GM15510 (cell line): ENCODE measurements around the gene UBTD2.

Source experiments
- POLR2A ChIP-seq: IDR thresholded peaks from 3 replicates; pipeline ENCODE4 v1.6.1; 2011; ENCODE audit warnings: borderline replicate concordance; ENCODE audit not compliant: insufficient read length; ENCODE audit errors: extremely low read depth

Gene UBTD2

DNA sequence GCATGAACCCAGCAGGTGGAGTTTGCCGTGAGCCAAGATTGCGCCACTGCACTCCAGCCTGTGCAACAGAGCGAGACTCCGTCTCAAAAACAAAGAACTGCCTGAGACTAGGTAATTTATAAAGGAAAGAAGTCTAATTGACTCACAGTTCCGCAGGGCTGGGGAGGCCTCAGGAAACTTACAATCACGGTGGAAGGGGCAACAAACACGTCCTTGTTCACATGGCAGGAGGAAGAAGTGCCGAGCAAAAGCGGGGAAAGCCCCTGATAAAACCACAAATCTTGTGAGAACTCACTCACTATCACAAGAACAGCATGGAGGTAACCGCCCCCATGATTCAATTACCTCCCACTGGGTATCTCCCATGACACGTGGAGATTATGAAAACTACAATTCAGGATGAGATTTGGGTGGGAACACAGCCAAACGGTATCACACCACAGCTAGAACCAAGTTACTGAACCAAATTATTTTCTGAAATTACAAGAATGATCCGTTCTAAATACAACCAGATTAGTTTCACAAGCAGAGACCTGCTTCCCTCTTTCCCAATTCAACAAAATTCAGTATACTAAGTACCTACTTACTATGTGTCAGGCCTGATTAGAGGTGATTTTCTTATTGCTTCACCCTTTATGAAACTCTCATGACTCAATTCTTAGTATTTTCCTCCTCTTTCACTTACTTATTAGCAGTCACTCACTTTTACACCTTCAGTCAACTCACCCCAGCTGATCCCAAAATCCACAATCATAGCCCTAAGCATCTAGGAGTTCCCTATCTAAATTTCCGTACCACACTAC is 8.4 kb downstream of the UBTD2 start:
- no peak for TF ChIP-seq POLR2A

- no peak for TF ChIP-seq POLR2A
These were observed 15.6 kb downstream of the UBTD2 start for GRCh38 chr5:172267943-172268342.

DNA sequence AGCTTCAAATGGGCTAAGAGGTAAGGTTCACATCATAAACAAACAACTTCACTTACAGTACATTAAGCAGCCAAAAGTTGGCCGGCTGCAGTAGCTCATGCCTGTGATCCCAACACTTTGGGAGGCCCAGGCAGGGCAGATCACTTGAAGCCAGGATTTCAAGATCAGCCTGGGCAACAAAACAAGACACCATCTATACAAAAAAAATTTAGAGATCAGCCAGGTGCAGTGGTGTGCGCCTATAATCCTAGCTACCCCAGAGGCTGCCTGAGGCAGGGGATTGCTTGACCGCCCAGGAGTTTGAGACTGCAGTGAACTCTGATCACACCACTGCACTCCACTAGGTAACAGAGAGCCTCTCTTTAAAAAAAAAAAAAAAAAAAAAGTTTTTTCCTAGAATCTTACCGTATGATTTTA is 16.9 kb downstream of the UBTD2 start:
- no peak for TF ChIP-seq POLR2A

GRCh38 chr5:172266071-172266675 is 17.4 kb downstream of the UBTD2 start:
- TF ChIP-seq POLR2A: no peak

- TF ChIP-seq POLR2A: no peak
These were observed 18.7 kb downstream of the UBTD2 start for GRCh38 chr5:172264815-172265395.

- no peak for TF ChIP-seq POLR2A
These were observed 28.1 kb downstream of the UBTD2 start for GRCh38 chr5:172255444-172255843.

- no peak for TF ChIP-seq POLR2A
These were observed 31.1 kb downstream of the UBTD2 start for GRCh38 chr5:172252501-172252900.

- no peak for TF ChIP-seq POLR2A
These were observed 32.1 kb downstream of the UBTD2 start for GRCh38 chr5:172251419-172251818.

GRCh38 chr5:172248637-172249036 is 34.9 kb downstream of the UBTD2 start:
- no peak for TF ChIP-seq POLR2A

GRCh38 chr5:172245703-172246125 is 37.9 kb downstream of the UBTD2 start:
- no peak for TF ChIP-seq POLR2A

DNA sequence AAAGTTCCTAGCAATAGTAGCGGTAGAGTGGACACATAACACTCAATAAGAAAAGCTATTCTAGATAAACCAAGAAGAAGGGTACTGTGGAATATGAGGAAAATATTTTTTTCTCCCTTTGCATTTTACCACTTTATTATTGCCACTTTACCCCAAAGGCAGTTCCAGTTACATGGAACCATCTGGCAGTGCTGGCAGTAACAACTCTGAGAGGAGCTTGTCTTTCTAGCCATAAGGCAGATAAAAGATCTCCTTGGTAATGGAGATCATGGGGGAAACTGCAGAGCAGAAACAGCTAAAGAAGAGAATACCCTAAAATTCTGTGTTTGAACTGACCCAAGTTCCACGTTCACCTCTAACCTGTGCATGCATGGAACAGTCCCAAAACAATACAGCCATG is 38.5 kb downstream of the UBTD2 start:
- no peak for TF ChIP-seq POLR2A

DNA sequence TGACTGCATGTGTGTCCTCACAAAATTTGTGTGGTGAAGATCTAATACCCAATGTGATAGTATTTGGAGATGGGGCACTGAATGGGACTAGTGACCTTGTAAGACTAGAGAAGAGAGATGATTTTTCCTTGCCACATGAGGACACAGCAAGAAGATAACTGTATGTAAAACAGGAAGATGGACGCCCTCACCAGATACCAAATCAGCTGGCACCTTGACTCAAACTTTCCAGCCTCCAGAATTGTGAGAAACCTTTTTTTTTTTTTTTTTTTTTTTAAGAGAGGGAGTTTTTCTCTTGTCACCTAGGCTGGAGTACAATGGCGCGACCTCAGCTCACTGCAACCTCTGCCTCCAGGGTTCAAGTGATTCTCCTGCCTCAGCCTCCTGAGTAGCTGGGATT is 40.3 kb downstream of the UBTD2 start:
- TF ChIP-seq POLR2A: no peak

DNA sequence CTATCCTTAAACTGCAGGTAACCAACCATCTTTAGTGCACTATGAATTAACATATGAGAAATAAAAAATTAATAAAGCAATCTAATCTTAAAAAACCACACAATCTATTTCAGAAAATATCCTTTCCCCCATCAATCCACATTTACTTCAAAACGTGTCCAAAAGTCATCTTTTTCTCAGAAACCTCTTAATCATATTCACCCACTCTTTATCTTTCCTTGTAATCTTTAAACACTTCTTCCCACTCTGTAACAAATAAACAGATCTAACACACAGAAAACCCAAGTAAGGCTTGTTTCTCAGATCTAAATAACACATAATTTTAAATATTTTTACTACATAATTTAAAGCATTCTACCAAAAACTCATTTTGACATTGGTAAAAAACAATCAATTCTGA is 45.2 kb downstream of the UBTD2 start:
- TF ChIP-seq POLR2A: no peak

GRCh38 chr5:172235827-172236736 is 47.5 kb downstream of the UBTD2 start:
- no peak for TF ChIP-seq POLR2A
